NOMO-1 treated with dmso at 0.1 percent for 144 hours (cell line): ENCODE data around the gene CHRNB4.
A peak's percentile ranks its signal among the peaks of the same experiment; 100 is the strongest.

Experiments
- DNase-seq: peaks from one replicate; lab custom pipeline; 2025; ENCODE audit not compliant: unreplicated experiment; lab: John Stamatoyannopoulos, UW

Gene CHRNB4

DNA sequence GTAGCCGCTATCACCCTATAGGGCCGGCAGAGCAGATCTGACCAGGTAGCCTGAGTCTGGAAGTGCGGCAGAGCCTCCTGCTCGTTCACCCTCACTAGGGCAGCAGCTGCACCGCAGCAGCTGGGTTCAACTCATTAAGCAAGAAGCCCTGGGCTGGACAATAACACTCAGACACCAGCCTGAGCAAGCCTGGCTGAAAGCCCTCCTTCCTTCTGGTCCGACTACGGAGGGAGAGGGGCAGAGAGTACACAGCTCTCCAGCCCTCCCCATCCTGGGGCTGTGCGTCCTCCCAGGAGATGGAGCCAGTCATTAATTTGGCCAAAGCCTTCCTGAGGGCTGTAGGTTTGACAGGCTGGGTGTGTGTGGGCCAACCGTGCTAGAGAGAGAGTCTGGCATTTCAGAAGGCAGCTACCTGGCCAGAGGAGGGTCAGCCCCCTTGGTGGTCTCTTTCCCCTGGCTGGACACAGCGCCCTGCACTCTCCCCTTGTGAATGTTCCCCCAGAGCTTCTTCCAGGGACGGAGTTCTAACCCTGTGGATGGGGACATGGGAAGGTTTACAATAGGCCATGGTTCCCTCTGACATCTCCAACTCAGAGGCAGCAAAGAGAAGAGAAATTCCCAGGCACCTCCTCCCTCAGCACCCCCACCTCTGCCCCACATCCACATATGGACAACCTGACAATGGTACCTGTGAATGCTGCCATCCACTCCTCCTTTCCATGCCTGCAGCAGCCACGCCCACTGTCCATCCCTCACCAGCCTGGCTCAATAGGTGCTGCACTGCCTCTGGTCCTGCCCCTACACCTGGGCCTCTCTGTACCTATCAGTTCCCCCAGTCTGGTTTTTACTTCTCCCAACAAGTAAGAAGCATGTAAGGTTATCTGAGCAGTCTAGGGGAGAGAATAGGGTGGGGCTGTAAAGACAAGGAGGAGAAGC lies 6.5 kb downstream of the CHRNB4 start:
- DNase-seq, result no peak

GRCh38 chr15:78633348-78633747 lies 7.7 kb downstream of the CHRNB4 start:
- DNase-seq, result no peak

DNA sequence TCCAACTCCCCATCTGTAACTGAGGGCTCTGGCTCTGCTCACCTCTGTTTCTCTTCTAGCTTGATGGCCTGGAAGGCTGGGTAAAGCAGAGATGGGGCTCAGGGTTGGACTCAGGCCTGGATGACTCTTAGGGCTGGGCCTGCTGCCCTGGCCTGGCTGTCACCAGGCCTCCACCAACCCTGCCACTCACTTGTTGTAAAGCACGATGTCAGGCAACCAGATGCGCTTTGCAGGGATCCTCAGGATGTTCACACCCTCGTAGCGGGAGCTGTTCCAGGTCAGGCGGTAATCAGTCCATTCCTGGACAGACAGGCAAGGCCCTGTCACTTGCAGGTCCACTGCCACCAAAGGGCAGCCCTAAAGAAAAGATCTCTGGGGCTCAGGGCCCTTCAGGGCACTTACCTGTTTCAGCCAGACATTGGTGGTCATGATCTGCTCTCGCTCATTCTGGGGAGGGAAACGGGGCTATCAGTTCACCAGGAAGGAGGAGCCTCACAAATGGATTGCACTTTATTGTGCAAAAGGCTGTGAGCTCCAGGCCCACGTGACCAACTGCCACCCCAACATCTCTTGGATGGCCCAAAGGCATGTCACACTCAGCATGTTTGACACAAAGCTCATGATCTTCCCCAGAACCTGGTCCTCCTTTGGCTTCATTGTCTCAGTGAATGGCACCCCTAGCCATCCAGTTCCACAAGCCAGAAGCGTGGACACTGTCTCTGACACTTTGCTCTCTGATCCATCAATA lies 9.9 kb downstream of the CHRNB4 start:
- DNase-seq, result no peak

- DNase-seq, result no peak
These were observed 11.3 kb downstream of the CHRNB4 start for GRCh38 chr15:78629716-78630065.

- DNase-seq, result no peak
These were observed 11.8 kb downstream of the CHRNB4 start for GRCh38 chr15:78629031-78629715.

- DNase-seq, result no peak
These were observed 12.8 kb downstream of the CHRNB4 start for GRCh38 chr15:78628227-78628626.

DNA sequence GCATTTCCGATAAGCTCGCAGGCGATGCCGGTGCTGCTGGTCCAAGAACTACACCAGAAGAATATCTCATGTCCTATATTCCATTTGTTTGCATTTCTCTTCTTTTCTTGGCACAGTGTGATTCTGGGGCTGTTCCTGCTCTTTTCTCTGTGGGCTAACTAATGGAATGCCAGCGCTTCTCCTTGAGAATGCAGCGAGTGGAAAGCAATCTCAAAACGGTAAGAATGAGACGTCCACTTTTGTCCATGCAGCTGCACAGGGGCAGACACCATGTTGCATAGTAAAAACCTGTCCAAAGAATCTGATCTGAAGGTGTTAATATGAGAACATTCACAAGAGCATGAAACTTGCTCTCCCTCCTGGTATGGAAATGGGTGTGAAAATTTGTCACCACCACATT lies 13.7 kb downstream of the CHRNB4 start:
- no peak for DNase-seq

DNA sequence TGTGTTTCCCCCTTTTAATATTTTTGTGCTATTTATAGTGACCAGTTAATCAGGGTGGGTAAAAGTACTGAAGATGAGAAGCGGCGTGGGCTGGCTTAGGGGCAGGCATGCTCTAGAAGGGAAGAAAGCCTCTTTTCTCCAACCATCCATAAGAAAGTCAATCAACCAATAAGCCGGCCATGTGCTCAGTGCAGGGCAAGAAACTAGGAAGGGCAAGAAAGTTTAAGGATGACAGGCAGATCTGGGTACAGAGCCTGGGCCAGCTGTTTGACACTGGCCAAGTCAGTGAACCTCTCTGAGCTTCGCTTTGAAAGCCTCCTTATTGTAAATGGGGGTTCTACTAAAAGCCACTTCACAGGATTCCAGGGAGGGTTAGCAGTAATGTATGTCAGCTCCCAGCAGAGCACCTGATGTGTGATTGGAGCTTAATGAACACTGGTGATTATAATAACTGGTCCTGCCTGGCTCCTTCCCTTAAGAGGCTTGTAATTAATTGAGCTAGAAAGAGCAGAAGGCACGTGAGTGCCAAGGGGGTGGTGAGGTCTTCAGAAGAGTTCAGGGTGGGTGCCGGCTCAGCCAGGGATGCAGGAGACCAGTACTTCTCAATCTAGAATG lies 14.5 kb downstream of the CHRNB4 start:
- DNase-seq, result no peak

DNA sequence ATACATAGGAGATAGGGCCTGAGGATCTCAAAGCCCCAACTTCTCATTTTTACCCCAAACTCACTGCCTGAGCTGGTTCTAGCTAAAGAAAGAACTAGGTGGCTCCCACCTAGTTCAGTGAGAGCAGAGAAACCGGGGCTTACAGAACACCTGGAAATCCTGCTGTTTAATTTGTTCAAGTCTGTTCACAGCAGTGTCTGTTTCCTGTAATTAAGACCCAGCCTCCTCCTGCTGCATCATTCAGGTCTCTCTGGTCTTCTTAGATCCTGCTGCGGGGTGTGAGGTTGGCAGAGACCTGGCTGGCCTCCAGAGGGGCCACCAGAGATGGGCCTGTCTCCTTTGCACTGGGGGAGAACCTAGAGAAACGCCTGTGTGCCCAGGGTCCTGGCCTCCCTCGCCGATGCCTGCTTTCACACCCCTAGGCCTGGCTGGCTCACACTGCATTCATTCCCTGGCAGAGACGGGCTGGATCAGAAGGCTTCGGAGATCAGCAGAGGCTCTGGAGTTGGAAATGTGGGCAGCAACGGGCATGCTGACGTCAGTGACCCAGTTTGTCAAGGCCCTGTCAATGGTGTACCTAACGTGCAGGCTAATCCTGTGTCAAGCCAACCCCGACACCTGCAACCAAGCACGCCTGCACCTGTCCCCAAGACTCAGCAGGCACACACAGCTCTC lies 15.3 kb downstream of the CHRNB4 start:
- no peak for DNase-seq

DNA sequence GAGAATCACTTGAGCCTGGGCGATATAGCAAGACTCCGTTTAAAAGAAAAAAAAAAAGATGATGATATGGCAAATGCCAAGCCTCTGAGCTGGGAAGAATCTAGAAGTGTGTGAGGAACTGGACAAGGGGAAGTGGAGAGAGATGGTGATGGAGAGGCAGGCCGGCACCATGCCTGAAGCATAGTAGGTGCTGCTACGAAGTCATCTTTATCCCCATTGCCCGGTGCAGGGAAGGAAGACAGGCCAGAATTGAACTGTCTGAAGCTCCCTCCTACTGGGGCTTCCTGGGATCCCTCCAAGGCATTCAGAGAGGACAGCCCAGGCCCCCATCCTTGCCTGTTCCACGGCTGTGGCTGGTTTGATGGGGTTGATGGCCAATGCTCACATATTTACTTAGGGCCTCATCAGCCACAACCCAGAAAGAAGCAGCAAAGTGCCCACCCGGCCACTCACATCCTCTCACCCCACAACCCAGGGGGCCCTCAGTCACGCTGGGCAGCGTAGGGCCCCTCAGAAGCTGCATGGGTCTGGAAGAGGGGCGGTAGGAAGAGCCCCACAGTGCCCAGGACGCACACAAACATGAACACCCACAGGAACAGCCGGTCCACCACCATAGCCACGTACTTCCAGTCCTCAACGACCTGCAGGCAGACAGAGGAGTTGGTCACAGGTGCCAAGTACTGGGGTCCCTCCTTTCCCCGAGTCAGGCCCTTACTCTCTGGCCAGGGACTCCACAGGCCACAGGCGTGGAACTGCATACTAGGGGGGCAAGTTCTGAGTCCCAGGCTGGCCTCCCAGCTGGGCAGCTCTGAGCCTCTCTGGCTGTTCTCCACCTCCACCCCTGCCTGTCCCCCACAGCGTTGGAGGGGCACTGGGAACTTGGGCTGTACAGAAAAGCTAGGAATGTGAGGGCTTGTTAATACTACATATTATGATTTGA lies 16.1 kb downstream of the CHRNB4 start:
- no peak for DNase-seq

DNA sequence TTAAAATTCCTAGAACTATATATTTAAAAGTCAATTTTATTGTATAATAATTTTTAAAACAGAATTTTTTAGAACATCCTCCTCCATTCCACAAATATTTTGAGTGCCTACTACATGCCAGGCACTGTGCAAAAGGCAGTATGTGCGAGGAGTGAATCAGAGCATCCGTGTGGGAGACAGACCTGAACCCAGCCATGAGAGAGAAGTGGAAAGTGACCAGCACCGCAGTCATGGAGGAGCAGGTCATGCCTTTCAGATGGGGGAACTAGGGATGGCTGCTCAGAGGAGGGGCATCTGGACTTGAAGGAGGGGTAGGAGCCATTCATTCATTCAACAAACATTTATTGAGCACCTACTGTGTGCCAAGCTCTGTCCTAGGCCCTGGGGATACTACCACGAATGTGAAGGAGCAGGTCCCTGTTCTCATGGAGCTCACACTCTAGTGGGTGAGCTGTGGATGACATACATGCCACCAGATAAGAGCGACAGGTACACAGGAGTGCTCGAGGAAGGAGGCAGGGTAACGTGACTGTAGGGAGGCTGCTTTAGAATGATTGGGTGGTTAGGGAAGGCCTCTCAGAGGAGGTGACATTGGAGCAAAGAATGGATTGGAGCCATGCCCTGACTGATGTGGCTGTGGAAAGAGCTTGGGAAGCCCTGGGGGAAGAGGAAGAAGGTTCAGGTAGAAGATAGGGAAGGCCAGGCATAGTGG lies 17.1 kb downstream of the CHRNB4 start:
- DNase-seq, result no peak

DNA sequence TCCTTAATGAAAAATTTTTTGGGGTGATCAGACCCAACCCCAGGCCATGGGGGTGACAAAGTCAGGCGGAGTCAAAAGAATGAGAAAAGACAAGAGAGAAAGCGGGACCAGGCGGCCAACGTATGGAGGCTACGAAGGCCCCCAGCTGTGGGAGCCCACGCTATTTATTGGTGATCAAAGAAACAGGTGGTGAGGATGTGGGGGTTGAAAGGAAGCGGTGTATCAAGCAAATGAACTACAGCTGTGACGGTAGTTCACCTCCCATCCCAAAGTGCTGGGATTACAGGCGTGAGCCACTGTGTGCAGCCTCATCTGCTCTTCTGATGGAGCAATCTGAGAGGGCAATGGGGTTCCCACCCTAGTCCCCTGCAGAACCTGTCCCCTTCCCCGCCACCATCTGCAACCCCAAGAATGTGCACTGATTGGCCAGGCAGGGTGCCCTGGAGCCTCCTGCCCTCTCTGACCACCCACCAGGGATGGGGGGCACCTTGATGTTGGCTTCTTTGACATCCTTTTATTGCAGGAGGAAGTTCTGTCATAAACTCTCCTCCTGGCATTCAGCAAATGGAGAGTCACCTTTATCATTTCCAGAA lies 19.1 kb downstream of the CHRNB4 start:
- no peak for DNase-seq

- no peak for DNase-seq
These were observed 20.2 kb downstream of the CHRNB4 start, which contains the start of gene CHRNA3 for GRCh38 chr15:78620527-78621421. Gene CHRNA3 (minus strand): TSS chr15:78620996. CDS start chr15:78620794, 202 bp downstream.

GRCh38 chr15:78620021-78620526 lies 20.9 kb downstream of the CHRNB4 start:
- no peak for DNase-seq

DNA sequence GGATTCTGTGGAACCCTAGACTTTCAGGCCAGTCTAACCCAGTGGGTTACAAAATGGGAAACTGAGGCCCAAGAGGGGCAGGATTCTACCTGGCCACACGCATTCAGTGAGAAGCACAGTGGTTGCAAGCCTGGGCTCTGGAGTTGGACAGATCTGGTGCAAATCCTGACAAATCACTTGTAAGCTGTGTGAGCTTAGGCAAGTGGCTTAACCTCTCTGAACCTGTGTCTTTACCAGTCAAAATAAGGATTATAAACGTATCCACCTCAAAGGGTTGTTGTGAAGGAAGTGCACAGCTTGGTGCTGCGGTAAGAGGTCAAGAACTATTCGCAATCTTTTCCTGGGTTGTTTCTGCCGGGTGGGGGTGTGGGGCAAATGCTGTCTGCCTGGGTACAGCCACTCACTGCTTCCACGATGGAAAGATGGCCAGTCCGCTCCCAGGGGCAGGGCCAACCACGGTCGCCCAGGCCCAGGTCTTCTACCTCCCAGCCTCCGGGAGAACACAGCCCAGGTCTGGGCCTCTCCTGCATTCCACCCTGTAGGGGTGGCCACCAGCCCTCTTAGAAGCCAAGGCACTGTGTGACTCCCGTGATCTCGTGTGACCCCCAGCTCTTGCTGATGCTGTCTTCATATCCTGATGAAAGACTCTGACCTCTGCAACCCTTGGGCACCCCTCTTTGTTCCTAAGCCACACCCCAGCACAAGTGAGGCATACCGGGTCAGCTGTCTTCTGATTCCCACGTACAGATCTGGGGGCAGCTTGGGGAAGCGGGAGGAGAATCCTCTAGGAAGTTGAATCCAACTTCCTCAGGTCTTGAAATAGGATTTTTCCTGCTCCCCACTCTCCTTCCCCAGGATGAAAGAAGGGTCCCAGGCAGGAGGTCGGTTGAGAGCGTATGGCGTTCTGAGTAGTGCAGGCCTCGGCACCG lies 21.7 kb downstream of the CHRNB4 start:
- DNase-seq, result no peak

- peak; percentile 38 for DNase-seq
These were observed 22.5 kb downstream of the CHRNB4 start for GRCh38 chr15:78618490-78618934.
